ENCODE data around the gene SF3A2. TPM values are rescaled to one million over a fixed set of nuclear protein-coding genes. Genes with fewer than 3 reads are reported as not detected.

SF3A2 gene
- total and polyA plus RNA-seq, 10 donors: 28.5 to 79.7 (median 45.0) TPM

DNA sequence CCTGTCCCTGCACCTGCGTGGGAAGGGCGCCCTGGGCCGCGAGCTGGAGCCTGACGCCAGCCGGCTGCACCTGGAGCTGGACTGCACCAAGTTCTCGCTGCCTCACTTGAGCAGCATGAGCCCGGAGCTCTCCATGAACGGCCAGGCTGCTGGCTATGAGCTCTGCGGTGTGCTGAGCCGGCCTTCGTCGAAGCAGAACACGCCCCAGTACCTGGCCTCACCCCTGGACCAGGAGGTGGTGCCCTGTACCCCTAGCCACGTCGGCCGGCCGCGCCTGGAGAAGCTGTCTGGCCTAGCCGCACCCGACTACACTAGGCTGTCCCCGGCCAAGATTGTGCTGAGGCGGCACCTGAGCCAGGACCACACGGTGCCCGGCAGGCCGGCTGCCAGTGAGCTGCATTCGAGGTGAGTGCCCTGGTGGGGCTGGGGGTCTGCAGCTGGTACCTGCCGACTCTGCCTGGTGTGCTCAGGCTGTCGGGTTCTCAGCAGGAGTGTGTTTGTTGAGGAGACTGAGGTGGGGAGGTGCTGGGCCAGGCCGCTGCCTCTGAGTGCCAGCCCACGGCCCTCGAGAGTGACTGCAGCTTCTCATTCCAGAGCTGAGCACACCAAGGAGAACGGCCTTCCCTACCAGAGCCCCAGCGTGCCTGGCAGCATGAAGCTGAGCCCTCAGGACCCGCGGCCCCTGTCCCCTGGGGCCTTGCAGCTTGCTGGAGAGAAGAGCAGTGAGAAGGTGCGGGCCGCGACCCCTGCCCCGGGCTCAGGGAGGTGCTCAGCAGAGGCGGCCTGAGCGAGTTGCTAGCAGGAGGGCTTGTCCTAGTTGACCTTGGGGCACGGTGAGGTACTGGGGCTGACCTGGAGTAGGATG lies 20.0 kb upstream of the SF3A2 start:
- 96 to 98% (median 97%) methylated on average over 21 to 43 of the region's 43 CpGs for WGBS, 5 donors
- intact Hi-C loops (cut with DNase I; ENCODE audit: low total_unique reads): no loop called here
- no peak overlapping the region for H3K4me3 ChIP-seq

DNA sequence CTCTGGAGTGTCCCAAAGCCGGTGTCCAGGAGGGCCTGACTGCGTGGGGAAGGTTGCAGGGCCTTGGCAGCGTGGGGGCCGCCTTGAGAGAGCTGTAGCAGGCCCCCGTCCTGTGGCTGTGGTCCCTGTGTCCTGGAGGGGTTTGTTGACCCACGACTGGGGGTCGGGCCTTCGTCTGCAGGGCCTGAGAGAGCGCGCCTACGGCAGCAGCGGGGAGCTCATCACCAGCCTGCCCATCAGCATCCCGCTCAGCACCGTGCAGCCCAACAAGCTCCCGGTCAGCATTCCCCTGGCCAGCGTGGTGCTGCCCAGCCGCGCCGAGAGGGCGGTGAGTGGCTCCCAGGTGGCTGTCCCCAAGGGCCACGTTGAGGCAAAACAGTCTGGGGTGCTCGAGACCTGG lies 19.0 kb upstream of the SF3A2 start:
- H3K9me3 ChIP-seq: no peaks in the 10 kb centered on the region
- peak in 1 of 3 donors; percentile 31 for TF ChIP-seq POLR2AphosphoS5 (IDR thresholded peaks at IDR 0.05)
- TF ChIP-seq, protein P1, sequence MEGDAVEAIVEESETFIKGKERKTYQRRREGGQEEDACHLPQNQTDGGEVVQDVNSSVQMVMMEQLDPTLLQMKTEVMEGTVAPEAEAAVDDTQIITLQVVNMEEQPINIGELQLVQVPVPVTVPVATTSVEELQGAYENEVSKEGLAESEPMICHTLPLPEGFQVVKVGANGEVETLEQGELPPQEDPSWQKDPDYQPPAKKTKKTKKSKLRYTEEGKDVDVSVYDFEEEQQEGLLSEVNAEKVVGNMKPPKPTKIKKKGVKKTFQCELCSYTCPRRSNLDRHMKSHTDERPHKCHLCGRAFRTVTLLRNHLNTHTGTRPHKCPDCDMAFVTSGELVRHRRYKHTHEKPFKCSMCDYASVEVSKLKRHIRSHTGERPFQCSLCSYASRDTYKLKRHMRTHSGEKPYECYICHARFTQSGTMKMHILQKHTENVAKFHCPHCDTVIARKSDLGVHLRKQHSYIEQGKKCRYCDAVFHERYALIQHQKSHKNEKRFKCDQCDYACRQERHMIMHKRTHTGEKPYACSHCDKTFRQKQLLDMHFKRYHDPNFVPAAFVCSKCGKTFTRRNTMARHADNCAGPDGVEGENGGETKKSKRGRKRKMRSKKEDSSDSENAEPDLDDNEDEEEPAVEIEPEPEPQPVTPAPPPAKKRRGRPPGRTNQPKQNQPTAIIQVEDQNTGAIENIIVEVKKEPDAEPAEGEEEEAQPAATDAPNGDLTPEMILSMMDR (IDR thresholded peaks at IDR 0.05 in 8 of 11, conservative IDR thresholded peaks at IDR 0.05 in 3 of 11): no peak
- H3K27me3 ChIP-seq (replicated peaks in 1 of 7): no peaks in the 10 kb centered on the region
- H3K4me3 ChIP-seq: no peak overlapping the region
- intact Hi-C loops (cut with DNase I; ENCODE audit: low total_unique reads): no loop called here
- H3K4me1 ChIP-seq: peaks cover 0 to 25% (median 3%) of the 10 kb centered on the region in 6 donors
- H3K27ac ChIP-seq: no peak overlapping the region
- 93 to 99% (median 96%) methylated on average over 10 to 22 of the region's 22 CpGs for WGBS, 5 donors
- DNase-seq: no peak
- H3K36me3 ChIP-seq: peaks cover 0 to 100% (median 96%) of the 10 kb centered on the region in 6 donors

More for the DNA sequence above, 20.0 kb upstream of the SF3A2 start:
- Histone ChIP-seq H3K27me3 (replicated peaks in 1 of 7) (no peaks in the 10 kb centered on the region), H3K36me3 (peaks cover 0 to 100% (median 96%) of the 10 kb centered on the region in 6 donors), H3K4me1 (peaks cover 0 to 16% (median 2%) of the 10 kb centered on the region in 6 donors), H3K9me3 (no peaks in the 10 kb centered on the region), H3K27ac (peak overlapping the region in 3 of 8 donors; percentile 21 to 54 (median 31))
- TF ChIP-seq, protein P1 (IDR thresholded peaks at IDR 0.05 in 8 of 11, conservative IDR thresholded peaks at IDR 0.05 in 3 of 11): no peak
- TF ChIP-seq POLR2AphosphoS5 (IDR thresholded peaks at IDR 0.05) (peak in 1 of 3 donors; percentile 67), POLR2A (IDR thresholded peaks at IDR 0.05) (no peak)
- no peak for DNase-seq

DNA sequence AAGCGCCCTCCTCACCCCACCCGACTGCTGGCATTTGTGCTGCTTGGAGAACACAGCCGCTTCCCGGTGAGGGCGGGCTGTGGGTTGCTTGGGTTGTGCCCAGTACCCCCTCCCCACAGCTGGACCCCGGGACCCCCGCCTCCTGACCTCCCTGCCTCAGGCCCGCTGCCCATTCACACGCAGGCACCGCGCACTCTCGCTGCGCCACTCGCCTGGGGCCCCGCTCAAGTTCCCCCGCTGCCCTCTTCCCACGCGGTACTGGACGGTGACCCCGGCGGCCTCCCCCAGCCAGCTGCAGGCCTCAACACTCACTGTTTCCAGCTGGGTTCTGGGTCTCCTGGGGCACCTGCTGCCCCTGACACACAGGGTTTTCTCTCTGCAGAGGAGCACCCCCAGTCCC lies 16.9 kb upstream of the SF3A2 start:
- H3K27me3 ChIP-seq (replicated peaks in 1 of 7): no peaks in the 10 kb centered on the region
- WGBS, 5 donors: 95 to 97% (median 96%) methylated on average over 18 to 21 of the region's 21 CpGs
- DNase-seq: no peak
- no peak for TF ChIP-seq POLR2A (IDR thresholded peaks at IDR 0.05)
- peak in 1 of 3 donors; percentile 44 for TF ChIP-seq POLR2AphosphoS5 (IDR thresholded peaks at IDR 0.05)
- TF ChIP-seq, protein P1 (IDR thresholded peaks at IDR 0.05 in 8 of 11, conservative IDR thresholded peaks at IDR 0.05 in 3 of 11): no peak
- H3K9me3 ChIP-seq: no peaks in the 10 kb centered on the region
- H3K4me1 ChIP-seq: peaks cover 0 to 44% (median 20%) of the 10 kb centered on the region in 6 donors
- intact Hi-C loops (cut with DNase I; ENCODE audit: low total_unique reads): no loop called here
- peaks cover 0 to 100% (median 88%) of the 10 kb centered on the region in 6 donors for H3K36me3 ChIP-seq
- H3K27ac ChIP-seq: no peak overlapping the region
- H3K4me3 ChIP-seq: no peak overlapping the region

DNA sequence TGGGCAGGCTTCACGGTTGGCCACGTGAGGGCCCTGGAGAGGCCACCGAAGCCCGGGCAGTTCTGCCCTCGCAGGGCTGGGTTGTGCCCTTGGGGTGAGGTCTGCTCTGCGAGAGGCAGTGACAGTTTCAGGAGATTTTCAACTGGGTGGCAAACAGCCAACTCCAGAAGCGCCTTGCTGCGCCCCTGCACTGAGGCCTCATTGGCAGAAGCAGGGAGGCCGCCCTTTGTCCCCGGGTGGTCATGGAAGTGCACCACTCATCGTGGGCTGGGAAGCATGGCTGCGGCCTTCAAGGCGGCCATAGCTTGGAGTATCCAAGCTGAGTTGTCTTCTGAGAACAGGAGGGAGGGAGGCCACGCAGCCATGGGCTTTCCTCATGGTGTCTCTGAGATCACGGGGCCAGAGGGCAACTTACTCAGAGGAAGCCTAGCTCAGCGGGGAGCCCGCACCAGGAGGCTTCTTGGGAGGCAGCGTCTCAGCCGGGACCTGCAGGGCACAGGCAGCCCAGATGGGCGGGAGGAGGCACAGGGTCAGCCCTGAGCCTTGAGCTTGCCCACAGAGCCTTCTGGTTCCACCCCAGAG lies 15.3 kb upstream of the SF3A2 start:
- Histone ChIP-seq H3K36me3 (peaks cover 0 to 100% (median 86%) of the 10 kb centered on the region in 6 donors), H3K27me3 (replicated peaks in 1 of 7) (no peaks in the 10 kb centered on the region), H3K4me1 (peaks cover 0 to 46% (median 15%) of the 10 kb centered on the region in 6 donors), H3K9me3 (no peaks in the 10 kb centered on the region), H3K4me3 (no peak overlapping the region), H3K27ac (peak overlapping the region in 3 of 8 donors; percentile 30 to 75 (median 42))
- intact Hi-C loops (cut with DNase I; ENCODE audit: low total_unique reads): no loop called here
- 84 to 92% (median 92%) methylated on average over 11 to 20 of the region's 20 CpGs for WGBS, 5 donors
- TF ChIP-seq POLR2A (IDR thresholded peaks at IDR 0.05): no peak
- TF ChIP-seq, protein P1 (IDR thresholded peaks at IDR 0.05 in 8 of 11, conservative IDR thresholded peaks at IDR 0.05 in 3 of 11): no peak
- TF ChIP-seq POLR2AphosphoS5 (IDR thresholded peaks at IDR 0.05): peak in 2 of 3 donors; percentile 10 to 40
- no peak for DNase-seq
